SK-N-SH (cell line): ENCODE results near the gene BMPR1B.

Experiments
- CTCF ChIP-seq: fragments of 200-600 bp; sonication (generic); IDR thresholded peaks from 2 replicates; pipeline ENCODE4 v1.6.1; 2017; ENCODE audit warnings: antibody characterized with exemption, mild to moderate bottlenecking, moderate library complexity
- FOXM1 ChIP-seq: IDR thresholded peaks from 2 replicates; pipeline ENCODE4 v1.4.0; 2012; ENCODE audit warnings: low read depth, mild to moderate bottlenecking
- JUND ChIP-seq: IDR thresholded peaks from 2 replicates; pipeline ENCODE4 v1.4.0; 2012
- YY1 ChIP-seq: IDR thresholded peaks from 2 replicates; pipeline ENCODE4 v1.4.0; 2012; ENCODE audit warnings: low read depth, mild to moderate bottlenecking

- no peak for TF ChIP-seq YY1
- TF ChIP-seq CTCF, result no peak
- no peak for TF ChIP-seq JUND
- TF ChIP-seq FOXM1, result no peak
These were observed 76.7 kb downstream of the BMPR1B start for GRCh38 chr4:94834501-94834900.
